Stimulated activated CD4-positive, alpha-beta T cell treated with anti-CD3 and anti-CD28 coated beads, Interleukin-4, amount 100 ng/mL, for 4 hours (primary cell): ENCODE data around the gene ETV1.
"Not testable (repeated sequence)": the region's sequence is repeated elsewhere in the genome, so short reads cannot be mapped to it uniquely, and the experiment has no call there.

Experiments
- DNase-seq, 2 experiments: peaks; one replicate each; pipeline ENCODE4 v3.0.0-alpha.2; 2020

ETV1 gene

GRCh38 chr7:13920053-13920697 is 69.3 kb downstream of the ETV1 start:
- no peak for DNase-seq

- not testable (repeated sequence) for DNase-seq
Measured at GRCh38 chr7:13918333-13918732, 71.1 kb downstream of the ETV1 start.

GRCh38 chr7:13917103-13917502 is 72.4 kb downstream of the ETV1 start:
- not testable (repeated sequence) for DNase-seq

- no peak for DNase-seq
Measured at GRCh38 chr7:13915891-13916290, 73.6 kb downstream of the ETV1 start.

GRCh38 chr7:13912715-13913278 is 76.7 kb downstream of the ETV1 start:
- DNase-seq: no peak

GRCh38 chr7:13911909-13912308 is 77.6 kb downstream of the ETV1 start:
- DNase-seq: no peak

GRCh38 chr7:13910805-13911551 is 78.5 kb downstream of the ETV1 start:
- DNase-seq: no peak

GRCh38 chr7:13908667-13909397 is 80.6 kb downstream of the ETV1 start:
- DNase-seq: no peak

- no peak for DNase-seq
Measured at GRCh38 chr7:13907831-13908230, 81.6 kb downstream of the ETV1 start.

- no peak for DNase-seq
Measured at GRCh38 chr7:13904689-13905088, 84.8 kb downstream of the ETV1 start.

GRCh38 chr7:13904007-13904406 is 85.5 kb downstream of the ETV1 start:
- DNase-seq: no peak

GRCh38 chr7:13901577-13901976 is 87.9 kb downstream of the ETV1 start:
- DNase-seq: no peak

- no peak for DNase-seq
Measured at GRCh38 chr7:13898957-13899670, 90.4 kb downstream of the ETV1 start.

GRCh38 chr7:13897819-13898218 is 91.6 kb downstream of the ETV1 start:
- no peak for DNase-seq

GRCh38 chr7:13894954-13895353 is 94.5 kb downstream of the ETV1 start:
- no peak for DNase-seq

GRCh38 chr7:13894377-13894776 is 95.1 kb downstream of the ETV1 start:
- no peak for DNase-seq

GRCh38 chr7:13890793-13891192 is 98.7 kb downstream of the ETV1 start:
- no peak for DNase-seq

GRCh38 chr7:13886356-13886755 is 103.1 kb downstream of the ETV1 start:
- DNase-seq: no peak

- no peak for DNase-seq
Measured at GRCh38 chr7:13882051-13882450, 107.4 kb downstream of the ETV1 start.

- no peak for DNase-seq
Measured at GRCh38 chr7:13880789-13881188, 108.7 kb downstream of the ETV1 start.

- DNase-seq: no peak
Measured at GRCh38 chr7:13879994-13880686, 109.3 kb downstream of the ETV1 start.

GRCh38 chr7:13879143-13879542 is 110.3 kb downstream of the ETV1 start:
- DNase-seq: no peak
